GM12878 (cell line): ENCODE results near the gene CD248. TPM values are rescaled to one million over a fixed set of nuclear protein-coding genes. Genes with fewer than 3 reads are reported as not detected.

Source experiments
- ATAC-seq: fragments of 200-7000 bp; cut with Tn5 transposase; 3 replicates; pipeline ENCODE4 v1.9.1; 2020; ENCODE audit warnings: mild to moderate bottlenecking, moderate library complexity
- BruUV-seq: library from RNA; stranded (reverse); fragments of 400-500 nt; replicated peaks from 2 replicates; lab custom pipeline; 2021; lab: Mats Ljungman, UMichigan
- CTCF ChIA-PET: fragments of 300-600 bp; sonication (Branson Sonifier 250); formaldehyde crosslinking; extraction: SDS; loops from one replicate; lab custom pipeline; 2021; ENCODE audit warnings: inconsistent platforms; lab: Yijun Ruan, JAX
- POLR2A ChIA-PET: fragments of 350-600 bp; formaldehyde crosslinking; extraction: SDS; loops from one replicate; lab custom pipeline; 2021; ENCODE audit warnings: inconsistent platforms; lab: Charles Lee
- RAD21 ChIA-PET: fragments of 300-600 bp; sonication (Branson Sonifier 250); formaldehyde crosslinking; loops from one replicate; lab custom pipeline; 2023; ENCODE audit warnings: antibody characterized with exemption; ENCODE audit not compliant: unreplicated experiment; lab: Charles Lee
- SMC1A ChIA-PET: fragments of 300-600 bp; sonication (Branson Sonifier 250); formaldehyde crosslinking; loops from one replicate; lab custom pipeline; 2023; ENCODE audit not compliant: unreplicated experiment, uncharacterized antibody; lab: Charles Lee
- DNase-seq: peaks from one replicate; pipeline ENCODE4 v3.0.0-alpha.2; 2011; ENCODE audit warnings: low read depth, low spot score
- FAIRE-seq: peaks from 3 replicates; lab custom pipeline; 2011; peaks lifted over from hg19 to GRCh38; lab: Jason Lieb, UNC
- H2AFZ ChIP-seq: 2 replicates; pipeline ENCODE4 v1.6.0; 2011; ENCODE audit warnings: low read depth, low read length, control low read depth; ENCODE audit not compliant: control insufficient read depth
- H3K27ac ChIP-seq: 2 replicates; pipeline ENCODE4 v1.5.1; 2011; ENCODE audit warnings: control low read depth; ENCODE audit not compliant: control insufficient read depth, insufficient read depth
- H3K27me3 ChIP-seq, 2 experiments: replicated peaks in 1 of 2; 2 replicates each; pipeline versions ENCODE4 v1.6.0 to v1.6.1; 2011; ENCODE audit warnings: low read length in 1 of 2; ENCODE audit not compliant: control insufficient read depth in 2 of 2, insufficient read depth in 2 of 2
- H3K36me3 ChIP-seq, 2 experiments: 2 replicates each; pipeline ENCODE4 v1.5.1; 2011; ENCODE audit warnings: low read length in 1 of 2; ENCODE audit not compliant: control insufficient read depth in 2 of 2, insufficient read depth in 2 of 2
- H3K4me1 ChIP-seq: 2 replicates; pipeline ENCODE4 v1.6.1; 2011; ENCODE audit warnings: mild to moderate bottlenecking, low read length, moderate library complexity, mixed read lengths; ENCODE audit not compliant: control insufficient read depth, insufficient read depth
- H3K4me2 ChIP-seq: 2 replicates; pipeline ENCODE4 v1.6.0; 2011; ENCODE audit warnings: control low read depth; ENCODE audit not compliant: control insufficient read depth, insufficient read depth
- H3K4me3 ChIP-seq: fragments of 200-600 bp; sonication (generic); 2 replicates; pipeline ENCODE4 v1.5.1; 2016
- H3K79me2 ChIP-seq: 2 replicates; pipeline ENCODE4 v1.6.0; 2011; ENCODE audit warnings: low read length; ENCODE audit not compliant: control insufficient read depth, insufficient read depth
- H3K9ac ChIP-seq: 2 replicates; pipeline ENCODE4 v1.8.0; 2011; ENCODE audit warnings: low read length, control low read depth, mixed read lengths; ENCODE audit not compliant: control insufficient read depth, insufficient read depth
- H3K9me3 ChIP-seq: replicated peaks from 3 replicates; pipeline ENCODE4 v1.5.1; 2011; ENCODE audit warnings: mild to moderate bottlenecking, low read length; ENCODE audit not compliant: control insufficient read depth, insufficient read depth
- H4K20me1 ChIP-seq: 2 replicates; pipeline ENCODE4 v1.6.0; 2011; ENCODE audit not compliant: control insufficient read depth, insufficient read depth
- DPF2 ChIP-seq: fragments of 450-650 bp; IDR thresholded peaks from 2 replicates; pipeline ENCODE4 v1.6.1; 2017; ENCODE audit warnings: mild to moderate bottlenecking
- EGR1 ChIP-seq, 2 experiments: IDR thresholded peaks; 1 replicate in 1 of 2; 2 replicates in 1 of 2; pipeline ENCODE4 v1.6.1; 2011 to 2012; ENCODE audit warnings: low read depth in 2 of 2, low read length in 2 of 2, borderline replicate concordance in 1 of 2, mild to moderate bottlenecking in 1 of 2, moderate library complexity in 1 of 2
- JUND ChIP-seq: IDR thresholded peaks from 2 replicates; pipeline ENCODE4 v1.6.1; 2012; ENCODE audit warnings: low read depth, mild to moderate bottlenecking, low read length, improper control_type of control experiment, moderate library complexity
- KLF5 ChIP-seq: fragments of 450-650 bp; IDR thresholded peaks from 2 replicates; pipeline ENCODE4 v1.6.1; 2014; ENCODE audit warnings: mild to moderate bottlenecking; ENCODE audit not compliant: partially characterized antibody
- MLLT1 ChIP-seq: fragments of 450-650 bp; IDR thresholded peaks from 2 replicates; pipeline ENCODE4 v1.6.1; 2016; ENCODE audit warnings: mild to moderate bottlenecking
- MTA3 ChIP-seq: IDR thresholded peaks from 2 replicates; pipeline ENCODE4 v1.6.1; 2012; ENCODE audit warnings: low read length, inconsistent platforms, borderline replicate concordance
- NR2F1 ChIP-seq: fragments of 450-650 bp; conservative IDR thresholded peaks from 2 replicates; pipeline ENCODE4 v1.6.1; 2017; ENCODE audit warnings: mild to moderate bottlenecking
- PBX3 ChIP-seq: IDR thresholded peaks from 2 replicates; pipeline ENCODE4 v1.6.1; 2011; ENCODE audit warnings: mild to moderate bottlenecking, low read depth, low read length, moderate library complexity; ENCODE audit not compliant: insufficient replicate concordance
- POLR2A ChIP-seq: IDR thresholded peaks from 2 replicates; pipeline ENCODE4 v1.6.1; 2011; ENCODE audit warnings: low read depth, mild to moderate bottlenecking, low read length
- POLR2AphosphoS2 ChIP-seq: IDR thresholded peaks from 2 replicates; pipeline ENCODE4 v1.6.1; 2011; ENCODE audit warnings: low read depth, mild to moderate bottlenecking, low read length, improper control_type of control experiment, moderate library complexity
- RB1 ChIP-seq: fragments of 450-650 bp; formaldehyde crosslinking; IDR thresholded peaks from 2 replicates; pipeline ENCODE4 v1.6.1; 2017; ENCODE audit warnings: mild to moderate bottlenecking, borderline replicate concordance
- SPI1 ChIP-seq: IDR thresholded peaks from 2 replicates; pipeline ENCODE4 v1.6.1; 2011; ENCODE audit warnings: low read depth, mild to moderate bottlenecking, low read length, moderate library complexity, borderline replicate concordance; ENCODE audit not compliant: insufficient read depth
- ZNF592 ChIP-seq: fragments of 450-650 bp; IDR thresholded peaks from 2 replicates; pipeline ENCODE4 v1.6.1; 2017; ENCODE audit warnings: mild to moderate bottlenecking, moderate library complexity
- ZZZ3 ChIP-seq: IDR thresholded peaks from 2 replicates; pipeline ENCODE4 v1.6.1; 2011; ENCODE audit warnings: low read depth; ENCODE audit not compliant: control insufficient read depth, insufficient read length
- WGBS: methylation state at CpG from one replicate; pipeline ENCODE4 v1.1.6; 2016; ENCODE audit warnings: low lambda C conversion rate; ENCODE audit not compliant: insufficient replicate concordance, insufficient coverage; ENCODE audit errors: missing lambda C conversion rate; 5-methylcytosine and 5-hydroxymethylcytosine counted together
- in situ Hi-C: fragments of 300-500 bp; cut with MboI; formaldehyde crosslinking; loops from 9 replicates; pipeline ENCODE4 v1.14.3; 2018; ENCODE audit warnings: mixed read lengths
- intact Hi-C: fragments of 100-400 bp; cut with micrococcal nuclease; formaldehyde crosslinking; loops from one replicate; pipeline ENCODE4 v1.14.2; 2022; ENCODE audit not compliant: unreplicated experiment
- polyA plus RNA-seq, 11 experiments: library from polyadenylated mRNA; depleted of rRNA in 4 of 11; unstranded in 6 of 11; stranded (reverse) in 5 of 11; fragments of >200 nt; fragmentation: Nextera tagmentation in 4 of 11; fragmentation: Illumina TruSeq in 1 of 11; extraction: Ambion mirVana in 4 of 11; extraction: Trizol in 1 of 11; gene quantifications; 1 replicate in 1 of 11; 2 replicates in 10 of 11; pipeline versions ENCODE4 v1.2.1 to v1.2.3, GENCODE V29; 2011 to 2016; ENCODE audit warnings: inconsistent platforms in 2 of 11, missing spikeins in 2 of 11, low read depth in 1 of 11
- total RNA-seq, 4 experiments: library from RNA; depleted of rRNA in 3 of 4; stranded (reverse); fragments of >200 nt in 3 of 4; fragmentation: Illumina TruSeq in 1 of 4; extraction: Trizol in 1 of 4; gene quantifications; 2 replicates each; pipeline versions ENCODE4 v1.2.1 to v1.2.3, GENCODE V29; 2013 to 2021

CD248 gene
- total and polyA plus RNA-seq, 10 of the 15 experiments (the other 5 are each of a cell fraction or from before 2014, with no cell fraction given): 0.10 to 0.21 (median 0.20) TPM; not detected in 7

- TF ChIP-seq PBX3 (no peak), JUND (no peak), SPI1 (no peak), MLLT1 (no peak), RB1 (no peak), ZZZ3 (no peak), POLR2A (no peak), MTA3 (no peak), POLR2AphosphoS2 (no peak)
- TF ChIP-seq, all 136 proteins: peak for 0
Observed at GRCh38 chr11:66339686-66340483, 23.0 kb upstream of the CD248 start (continued).

GRCh38 chr11:66339162-66339675 lies 22.4 kb upstream of the CD248 start:
- H3K4me3 ChIP-seq: no peak overlapping the region
- H3K79me2 ChIP-seq: peaks cover 10% of the 10 kb centered on the region
- H3K36me3 ChIP-seq: peaks cover 0 to 19% of the 10 kb centered on the region in 2 experiments; a peak in 3 of 4 replicates
- CTCF ChIA-PET: interaction anchor here (1.6 kb wide), 1 partner anchor 27 kb away, joined by 6 read pairs; no protein-coding TSS in a partner anchor
- SMC1A ChIA-PET: no interaction called here
- H3K9me3 ChIP-seq: no peaks in the 10 kb centered on the region
- BruUV-seq: no TSS peak
- H3K9ac ChIP-seq: no peak overlapping the region
- H4K20me1 ChIP-seq: no peaks in the 10 kb centered on the region
- POLR2A ChIA-PET: interaction anchor here (0.9 kb wide), 1 partner anchor 31 kb away, joined by 4 read pairs; no protein-coding TSS in a partner anchor
- FAIRE-seq (no peak), ATAC-seq (no peak), DNase-seq (no peak)
- H3K4me2 ChIP-seq: no peak overlapping the region
- intact Hi-C loops: no loop called here
- H3K27ac ChIP-seq: no peak overlapping the region
- WGBS: 89% methylated on average over 6 of the region's 6 CpGs
- no peak overlapping the region for H2AFZ ChIP-seq
- H3K27me3 ChIP-seq: no peaks in the 10 kb centered on the region
- in situ Hi-C loops: no loop called here
- peaks cover 26% of the 10 kb centered on the region for H3K4me1 ChIP-seq
- RAD21 ChIA-PET: no interaction called here
- TF ChIP-seq ZNF592: no peak
- no peak for TF ChIP-seq KLF5
- no peak for TF ChIP-seq NR2F1
- TF ChIP-seq EGR1 (IDR thresholded peaks at IDR 0.05; ENCODE audit: borderline replicate concordance in 1 of 2, low read depth in 2 of 2, low read length in 2 of 2): no peak
- no peak for TF ChIP-seq DPF2
- TF ChIP-seq PBX3: no peak
